ENCODE measurements around the gene POTEB.
"Not testable (repeated sequence)": the region's sequence is repeated elsewhere in the genome, so short reads cannot be mapped to it uniquely, and the experiment has no call there.

Gene POTEB

GRCh38 chr15:21877635-21878034 lies at the start of gene POTEB:
Gene POTEB (minus strand): TSS chr15:21877735. CDS start chr15:21877246, 489 bp downstream.
- POLR2A ChIA-PET; DNase-seq (ENCODE audit: extremely low spot score); CTCF ChIA-PET: not testable (repeated sequence)

GRCh38 chr15:21890955-21891354 lies 13.4 kb upstream of the POTEB start:
- CTCF ChIA-PET; POLR2A ChIA-PET; DNase-seq (ENCODE audit: extremely low spot score): not testable (repeated sequence)

- POLR2A ChIA-PET; CTCF ChIA-PET; DNase-seq (ENCODE audit: extremely low spot score): not testable (repeated sequence)
Measured at GRCh38 chr15:21889542-21889941, 12.0 kb upstream of the POTEB start.

- DNase-seq (ENCODE audit: extremely low spot score); POLR2A ChIA-PET; CTCF ChIA-PET: not testable (repeated sequence)
Measured at GRCh38 chr15:21838831-21839230, 38.7 kb downstream of the POTEB start.

Measured in GM10248 (cell line).